Activated CD4-positive, CD25-positive, alpha-beta regulatory T cell (primary cell): Measurements from ENCODE around the gene TP53TG3C.
"Not testable (repeated sequence)": the region's sequence is repeated elsewhere in the genome, so short reads cannot be mapped to it uniquely, and the experiment has no call there.

Experiments used
- DNase-seq, 4 experiments: peaks; one replicate each; lab custom pipeline; 2025; lab: John Stamatoyannopoulos, UW

Gene TP53TG3C, protein sequence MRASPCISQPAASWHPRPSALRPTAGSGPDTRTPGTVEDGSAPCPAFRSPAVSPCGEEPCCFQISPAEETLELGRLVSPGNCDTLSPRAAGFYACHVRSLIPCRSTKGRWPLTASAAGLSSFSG

GRCh38 chr16:33193926-33194325 lies at the start of gene TP53TG3C:
Gene TP53TG3C (plus strand): TSS chr16:33194226. CDS start chr16:33194294, 68 bp downstream.
- not testable (repeated sequence) for DNase-seq
